Lung (tissue), 12 donors: Measurements from ENCODE around the gene BSDC1. TPM values are rescaled to one million over a fixed set of nuclear protein-coding genes. Genes with fewer than 3 reads are reported as not detected.

ENCODE experiments used
- ATAC-seq: fragments of 200-7000 bp; cut with Tn5 transposase; one replicate; pipeline ENCODE4 v1.9.1; 2020; ENCODE audit warnings: moderate number of reproducible peaks; ENCODE audit not compliant: insufficient read depth, low FRiP score
- DNase-seq, 3 donors: peaks; one replicate each; pipeline ENCODE4 v3.0.0-alpha.2; 2013 to 2017
- H3K27ac ChIP-seq, 2 donors: one replicate each; pipeline ENCODE4 v1.5.1; 2013; ENCODE audit warnings: mild to moderate bottlenecking in 2 of 2, moderate library complexity in 2 of 2, control low read depth in 1 of 2, inconsistent platforms in 1 of 2, low read depth in 1 of 2, low read length in 1 of 2
- H3K27me3 ChIP-seq, 3 donors: one replicate each; pipeline ENCODE4 v1.5.1; 2013; ENCODE audit warnings: low read length in 2 of 3; ENCODE audit not compliant: control insufficient read depth in 3 of 3, insufficient read depth in 3 of 3
- H3K36me3 ChIP-seq, 4 donors: one replicate each; pipeline ENCODE4 v1.5.1; 2013; ENCODE audit warnings: low read length in 4 of 4, mild to moderate bottlenecking in 1 of 4, moderate library complexity in 1 of 4; ENCODE audit not compliant: control insufficient read depth in 4 of 4, insufficient read depth in 4 of 4
- H3K4me1 ChIP-seq, 5 donors: one replicate each; pipeline ENCODE4 v1.5.1; 2013; ENCODE audit warnings: low read length in 5 of 5, mild to moderate bottlenecking in 2 of 5, moderate library complexity in 1 of 5; ENCODE audit not compliant: control insufficient read depth in 5 of 5, insufficient read depth in 5 of 5
- H3K4me3 ChIP-seq: one replicate; pipeline ENCODE4 v1.5.1; 2013; ENCODE audit warnings: mild to moderate bottlenecking, control low read depth, moderate library complexity
- H3K9ac ChIP-seq, 2 donors: one replicate each; pipeline ENCODE4 v1.5.1; 2013; ENCODE audit warnings: low read length in 2 of 2, control low read depth in 1 of 2; ENCODE audit not compliant: insufficient read depth in 1 of 2
- H3K9me3 ChIP-seq, 4 donors: one replicate each; pipeline ENCODE4 v1.5.1; 2013; ENCODE audit warnings: low read length in 3 of 4, mild to moderate bottlenecking in 1 of 4, moderate library complexity in 1 of 4; ENCODE audit not compliant: control insufficient read depth in 4 of 4, insufficient read depth in 3 of 4
- CTCF ChIP-seq: IDR thresholded peaks from 2 replicates; pipeline ENCODE4 v1.5.1; 2012; ENCODE audit warnings: mild to moderate bottlenecking; ENCODE audit errors: control extremely low read depth, extremely low read depth
- WGBS, 2 donors: extraction: QIAGEN DNeasy Blood & Tissue Kit; methylation state at CpG; one replicate each; pipeline ENCODE4 v1.1.7; 2013; 5-methylcytosine and 5-hydroxymethylcytosine counted together
- polyA plus RNA-seq, 2 donors: library from polyadenylated mRNA; stranded (reverse); fragments of 200-250 nt; gene quantifications; one replicate each; pipeline ENCODE4 v1.2.1, GENCODE V29; 2013
- total RNA-seq, 2 donors: library from RNA; depleted of rRNA in 1 of 2; stranded (reverse); fragments of >200 nt in 1 of 2; gene quantifications; one replicate each; pipeline ENCODE4 v1.2.1, GENCODE V29; 2014 to 2021
- donor health status: control.
- donor health status: control.
- donor health status: Bipolar disorder and iron deficiency.
- donor health status: healthy.
- donor health status: DM: yes; HTN: yes; CAD: no.

The BSDC1 gene
- total and polyA plus RNA-seq, 4 donors: 32.8 to 80.5 (median 48.3) TPM

- 92 to 93% methylated on average over 5 of the region's 5 CpGs for WGBS, 2 donors
- Histone ChIP-seq H3K4me3 (no peak overlapping the region), H3K4me1 (peaks cover 0 to 13% (median 5%) of the 10 kb centered on the region in 5 donors), H3K9me3 (no peaks in the 10 kb centered on the region), H3K27me3 (no peaks in the 10 kb centered on the region), H3K36me3 (peaks cover 16 to 46% (median 33%) of the 10 kb centered on the region in 4 donors), H3K27ac (no peak overlapping the region), H3K9ac (no peak overlapping the region)
- ATAC-seq (no peak), DNase-seq (no peak)
- TF ChIP-seq CTCF: no peak
Measured at GRCh38 chr1:32364836-32365235, 29.4 kb downstream of the BSDC1 start.

GRCh38 chr1:32363713-32364112, 30.5 kb downstream of the BSDC1 start:
- Histone ChIP-seq H3K4me3 (no peak overlapping the region), H3K4me1 (peaks cover 0 to 13% (median 5%) of the 10 kb centered on the region in 5 donors), H3K27me3 (no peaks in the 10 kb centered on the region), H3K9me3 (no peaks in the 10 kb centered on the region), H3K9ac (no peak overlapping the region), H3K36me3 (peaks cover 16 to 39% (median 32%) of the 10 kb centered on the region in 4 donors), H3K27ac (no peak overlapping the region)
- no peak for ATAC-seq
- DNase-seq: no peak
- no peak for TF ChIP-seq CTCF
- WGBS, 2 donors: 86 to 92% methylated on average over 12 of the region's 12 CpGs

- H3K27ac ChIP-seq: no peak within 1 kb of the TSS
- H3K9me3 ChIP-seq: no peaks in the 10 kb centered on the region
- H3K36me3 ChIP-seq: peaks cover 15 to 31% (median 26%) of the 10 kb centered on the region in 4 donors
- H3K4me3 ChIP-seq: peak within 1 kb of the TSS; percentile 10
- no peaks in the 10 kb centered on the region for H3K27me3 ChIP-seq
- no peak for DNase-seq
- H3K9ac ChIP-seq: no peak within 1 kb of the TSS
- TF ChIP-seq CTCF: no peak
- 69 to 72% methylated on average over 17 of the region's 17 CpGs for WGBS, 2 donors
- no peak for ATAC-seq
- H3K4me1 ChIP-seq: peaks cover 0 to 13% (median 5%) of the 10 kb centered on the region in 5 donors
Measured at GRCh38 chr1:32362474-32363313, 31.5 kb downstream of the BSDC1 start, which contains the start of the genes FAM229A and TSSK3. Gene FAM229A (minus strand): TSS chr1:32362485. CDS start chr1:32362091, 394 bp downstream. Gene TSSK3 (plus strand): TSS chr1:32362539. CDS start chr1:32362702, 163 bp downstream.
